ENCODE data around the gene NBL1.

- TF ChIP-seq CTCF (IDR thresholded peaks at IDR 0.05) = no peak
- no peak for TF ChIP-seq POLR2A (IDR thresholded peaks at IDR 0.05)
- no peak for TF ChIP-seq POLR2AphosphoS5 (IDR thresholded peaks at IDR 0.05)
Observed at GRCh38 chr1:19615438-19615837, 28.7 kb upstream of the NBL1 start.
